ENCODE measurements around the gene STAG3.
"Not testable (repeated sequence)": the region's sequence is repeated elsewhere in the genome, so short reads cannot be mapped to it uniquely, and the experiment has no call there.

The STAG3 gene, protein sequence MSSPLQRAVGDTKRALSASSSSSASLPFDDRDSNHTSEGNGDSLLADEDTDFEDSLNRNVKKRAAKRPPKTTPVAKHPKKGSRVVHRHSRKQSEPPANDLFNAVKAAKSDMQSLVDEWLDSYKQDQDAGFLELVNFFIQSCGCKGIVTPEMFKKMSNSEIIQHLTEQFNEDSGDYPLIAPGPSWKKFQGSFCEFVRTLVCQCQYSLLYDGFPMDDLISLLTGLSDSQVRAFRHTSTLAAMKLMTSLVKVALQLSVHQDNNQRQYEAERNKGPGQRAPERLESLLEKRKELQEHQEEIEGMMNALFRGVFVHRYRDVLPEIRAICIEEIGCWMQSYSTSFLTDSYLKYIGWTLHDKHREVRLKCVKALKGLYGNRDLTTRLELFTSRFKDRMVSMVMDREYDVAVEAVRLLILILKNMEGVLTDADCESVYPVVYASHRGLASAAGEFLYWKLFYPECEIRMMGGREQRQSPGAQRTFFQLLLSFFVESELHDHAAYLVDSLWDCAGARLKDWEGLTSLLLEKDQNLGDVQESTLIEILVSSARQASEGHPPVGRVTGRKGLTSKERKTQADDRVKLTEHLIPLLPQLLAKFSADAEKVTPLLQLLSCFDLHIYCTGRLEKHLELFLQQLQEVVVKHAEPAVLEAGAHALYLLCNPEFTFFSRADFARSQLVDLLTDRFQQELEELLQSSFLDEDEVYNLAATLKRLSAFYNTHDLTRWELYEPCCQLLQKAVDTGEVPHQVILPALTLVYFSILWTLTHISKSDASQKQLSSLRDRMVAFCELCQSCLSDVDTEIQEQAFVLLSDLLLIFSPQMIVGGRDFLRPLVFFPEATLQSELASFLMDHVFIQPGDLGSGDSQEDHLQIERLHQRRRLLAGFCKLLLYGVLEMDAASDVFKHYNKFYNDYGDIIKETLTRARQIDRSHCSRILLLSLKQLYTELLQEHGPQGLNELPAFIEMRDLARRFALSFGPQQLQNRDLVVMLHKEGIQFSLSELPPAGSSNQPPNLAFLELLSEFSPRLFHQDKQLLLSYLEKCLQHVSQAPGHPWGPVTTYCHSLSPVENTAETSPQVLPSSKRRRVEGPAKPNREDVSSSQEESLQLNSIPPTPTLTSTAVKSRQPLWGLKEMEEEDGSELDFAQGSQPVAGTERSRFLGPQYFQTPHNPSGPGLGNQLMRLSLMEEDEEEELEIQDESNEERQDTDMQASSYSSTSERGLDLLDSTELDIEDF

DNA sequence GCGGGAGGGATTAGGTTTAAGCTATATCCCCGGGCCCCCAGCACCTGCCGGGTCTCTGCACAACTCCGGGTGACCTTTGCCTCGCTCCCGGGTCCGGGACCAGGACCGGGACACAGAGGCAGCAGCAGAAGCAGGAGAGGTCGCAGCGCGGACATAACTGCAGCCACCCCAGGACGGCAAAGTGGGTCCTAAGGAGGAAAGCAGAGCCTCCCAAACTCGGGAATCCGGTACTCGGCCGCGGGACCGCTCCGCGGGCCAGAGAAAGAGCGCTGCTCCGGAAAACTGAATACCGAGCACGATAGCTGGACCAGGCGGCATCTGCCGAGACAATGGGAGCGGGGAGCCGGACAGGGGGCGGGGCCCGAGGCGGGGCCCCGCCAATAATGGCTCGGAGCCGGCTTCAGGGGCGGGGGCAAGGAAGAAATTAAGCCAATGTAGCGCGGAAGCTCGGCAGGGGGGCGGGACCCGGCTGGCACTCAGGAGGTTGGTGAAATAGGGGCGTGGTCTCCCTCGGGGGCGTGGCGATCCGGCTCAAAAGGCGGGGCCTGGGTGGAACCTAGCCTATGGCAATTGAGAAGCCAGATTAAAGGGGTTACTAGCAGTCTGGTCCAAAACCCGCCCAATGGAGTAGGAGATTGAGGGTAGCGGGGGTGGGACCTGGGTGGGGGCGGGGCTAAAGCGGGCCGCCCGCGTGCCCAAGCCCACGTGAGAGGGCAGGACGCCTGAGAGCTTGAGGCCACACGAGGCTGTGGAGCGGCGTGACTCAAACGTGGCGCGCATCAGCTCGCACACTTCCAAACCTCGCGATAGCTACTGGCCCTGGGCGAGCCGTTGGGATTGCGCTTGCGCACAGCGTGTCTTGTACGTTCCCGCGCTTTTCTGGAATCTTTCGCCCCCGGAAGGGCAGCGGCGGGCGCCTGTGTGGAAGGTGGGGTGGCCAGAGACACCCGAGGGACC is at the start of gene STAG3, which contains the start of gene GPC2:
TSS of gene STAG3 (plus strand) at position 874 of the 957 bp plus-strand sequence. CDS start 2,639 bp downstream, outside the sequence.
TSS of gene GPC2 (minus strand) at position 337 of the 957 bp plus-strand sequence. CDS start at position 155, 182 bp downstream.
- peak; percentile 99 for DNase-seq (ENCODE audit: low spot score)

DNA sequence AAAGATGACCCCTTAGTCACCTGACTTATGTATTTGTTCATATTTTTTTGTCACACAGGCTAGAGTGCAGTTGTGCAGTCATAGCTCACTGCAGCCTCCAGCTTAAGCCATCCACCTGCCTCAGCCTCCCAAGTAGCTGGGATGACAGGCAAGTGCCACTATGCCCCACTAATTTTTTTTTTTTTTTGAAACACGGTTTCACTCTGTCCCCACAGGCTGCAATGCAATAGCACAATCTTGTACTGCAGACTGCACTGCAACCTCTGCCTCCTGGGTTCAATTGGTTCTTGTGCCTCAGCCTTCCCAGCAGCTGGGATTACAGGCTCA is 49.1 kb upstream of the STAG3 start:
- no peak for DNase-seq (ENCODE audit: low spot score)

DNA sequence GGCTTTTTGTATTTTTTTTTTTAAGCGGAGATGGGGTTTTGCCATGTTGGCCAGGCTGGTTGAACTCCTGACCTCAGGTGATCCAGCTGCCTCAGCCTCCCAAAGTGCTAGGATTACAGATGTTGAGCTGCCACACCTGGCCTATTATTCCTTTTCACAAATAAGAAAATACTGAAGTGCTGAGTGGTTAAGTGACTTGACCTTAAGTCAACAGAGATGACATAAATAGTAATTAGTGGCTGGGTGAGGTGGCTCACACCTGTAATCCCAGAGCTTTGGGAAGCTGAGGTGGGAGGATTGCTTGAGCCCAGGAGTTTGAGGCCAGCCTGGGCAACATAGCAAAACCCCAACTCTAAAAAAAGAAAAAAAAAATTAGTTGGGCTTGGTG is 47.5 kb upstream of the STAG3 start:
- DNase-seq (ENCODE audit: low spot score) = not testable (repeated sequence)

DNA sequence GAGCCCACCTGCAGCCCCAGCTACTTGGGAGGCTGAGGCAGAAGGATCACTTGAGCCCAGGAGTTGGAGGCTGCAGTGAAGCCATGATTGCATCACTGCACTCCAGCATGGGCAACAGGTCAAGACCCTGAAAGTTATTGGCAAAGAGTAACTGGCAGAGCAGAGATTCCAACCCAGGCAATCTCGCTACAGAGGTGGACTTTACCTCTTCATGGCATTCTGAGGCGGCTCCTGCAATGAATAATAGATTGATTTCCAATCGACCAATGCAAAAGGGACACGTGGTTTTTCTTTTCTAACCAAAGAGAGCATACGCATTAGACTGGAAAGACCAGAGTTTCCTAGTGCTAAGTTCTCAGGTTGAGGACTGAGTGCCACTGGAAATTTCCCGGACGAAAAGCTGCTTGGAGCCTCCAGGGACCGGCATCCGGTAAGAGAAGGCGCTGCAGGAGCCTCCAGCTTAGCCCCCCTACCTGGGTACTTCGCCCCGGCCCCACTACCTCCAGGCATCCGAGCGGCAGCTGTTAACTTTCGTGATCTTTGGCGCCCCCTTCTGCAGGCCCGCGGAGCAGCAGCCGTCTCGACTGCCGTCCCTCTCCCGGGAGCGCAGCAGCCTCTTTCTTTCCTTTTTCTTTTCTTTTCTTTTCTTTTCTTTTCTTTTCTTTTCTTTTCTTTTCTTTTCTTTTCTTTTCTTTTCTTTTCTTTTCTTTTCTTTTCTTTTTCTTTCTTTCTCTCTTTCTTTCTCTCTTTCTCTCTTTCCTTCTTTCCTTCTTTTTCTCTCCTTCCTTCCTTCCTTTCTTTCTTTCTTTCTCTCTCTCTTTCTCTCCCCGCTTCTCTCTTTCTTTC is 46.9 kb upstream of the STAG3 start:
- DNase-seq (ENCODE audit: low spot score) = peak; percentile 90

DNA sequence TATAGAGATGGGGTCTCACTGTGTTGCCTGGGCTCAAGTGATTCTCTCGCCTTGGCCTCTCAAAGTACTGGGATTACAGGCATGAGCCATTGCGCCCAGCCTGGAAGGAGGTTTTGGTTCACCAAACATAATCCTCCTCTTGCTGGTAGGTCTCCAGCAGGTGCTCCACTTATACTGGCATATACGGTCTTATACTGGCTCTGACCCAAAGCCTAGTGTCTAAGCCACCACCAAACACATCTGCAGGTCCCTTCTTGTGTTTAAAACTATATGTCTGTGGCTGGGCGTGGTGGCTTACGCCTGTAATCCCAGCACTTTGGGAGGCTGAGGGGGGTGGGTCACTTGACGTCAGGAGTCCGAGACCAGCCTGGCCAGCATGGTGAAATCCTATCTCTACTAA is 45.6 kb upstream of the STAG3 start:
- DNase-seq (ENCODE audit: low spot score) = no peak

DNA sequence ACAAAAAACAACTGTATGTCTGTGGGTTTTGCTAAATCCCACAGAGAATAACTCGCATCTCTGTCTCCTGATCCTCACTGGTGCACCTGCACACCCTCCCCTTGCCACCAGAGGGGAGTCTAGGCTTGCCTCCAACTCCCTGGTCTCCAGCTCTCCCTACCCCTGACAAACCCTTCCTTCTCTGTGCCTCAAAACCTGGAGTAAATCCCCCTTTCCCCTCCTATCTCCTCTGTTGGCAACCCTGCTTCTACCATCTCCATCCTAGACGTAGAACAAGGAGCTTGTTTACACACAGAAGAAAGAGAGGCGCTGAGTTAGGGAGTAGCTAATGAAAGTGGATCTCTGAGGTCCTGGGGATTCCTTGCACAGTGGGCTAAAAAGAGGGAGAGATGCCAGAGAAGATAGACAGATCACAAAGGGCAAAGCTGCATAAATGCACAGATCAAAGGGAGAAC is 45.0 kb upstream of the STAG3 start:
- peak; percentile 77 for DNase-seq (ENCODE audit: low spot score)

DNA sequence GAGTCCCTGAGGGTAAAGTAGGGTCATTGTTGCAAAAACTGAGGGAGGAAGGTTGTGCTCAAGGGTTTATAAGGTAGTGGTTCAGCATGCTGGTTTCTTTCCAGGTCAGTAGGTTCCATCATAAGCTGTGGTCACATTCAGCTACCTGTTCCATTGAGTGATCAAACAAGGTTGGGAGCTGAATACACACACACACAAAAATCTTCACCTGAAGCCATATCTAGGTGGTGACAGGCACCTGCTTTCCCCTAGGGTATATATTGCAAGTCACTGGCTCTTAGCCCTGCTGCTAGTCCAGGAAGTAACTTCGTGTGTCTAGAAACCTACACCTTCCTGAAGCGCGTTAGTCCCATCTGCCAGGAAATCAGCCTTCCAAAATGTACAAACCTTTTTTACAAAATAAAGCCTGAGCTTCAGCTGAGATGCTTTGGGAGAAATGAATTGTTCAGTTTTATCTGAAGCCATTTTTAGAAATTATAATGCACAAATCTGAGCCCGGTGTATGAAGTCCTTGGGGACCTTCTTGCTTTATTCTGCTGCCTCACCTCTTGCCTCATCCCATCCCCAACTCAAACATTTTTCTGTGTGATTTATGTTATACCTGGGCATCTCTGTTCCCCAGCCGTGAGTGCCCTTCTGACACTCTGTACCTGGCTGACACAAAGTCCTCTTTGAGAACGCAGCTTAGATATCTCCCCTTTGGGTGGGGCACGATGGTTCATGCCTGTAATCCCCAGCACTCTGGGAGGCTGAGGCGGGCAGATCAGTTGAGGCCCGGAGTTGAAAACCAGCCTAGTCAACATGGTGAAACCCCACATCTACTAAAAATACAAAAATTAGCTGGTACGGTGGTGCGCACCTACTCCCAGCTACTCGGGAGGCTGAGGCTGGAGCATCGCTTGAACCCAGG is 39.6 kb upstream of the STAG3 start:
- no peak for DNase-seq (ENCODE audit: low spot score)

DNA sequence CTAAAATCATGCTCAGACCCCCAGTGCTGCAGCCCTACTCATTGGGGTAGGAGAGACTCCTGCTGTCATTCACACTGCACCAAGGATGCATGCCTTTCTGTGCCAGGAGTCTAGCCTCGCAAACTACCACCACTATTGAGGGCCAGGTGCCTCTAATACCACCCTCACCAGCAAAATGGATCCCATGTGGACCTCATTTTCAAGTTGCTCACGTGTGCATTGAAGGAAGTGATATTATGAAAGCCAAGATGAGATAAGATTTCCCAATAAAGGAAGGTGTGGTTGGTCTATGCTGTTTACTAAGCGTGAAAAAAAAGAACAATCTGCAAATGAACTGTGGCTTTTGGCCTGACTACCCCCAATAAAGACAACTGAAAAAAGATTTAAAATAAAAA is 36.2 kb upstream of the STAG3 start:
- no peak for DNase-seq (ENCODE audit: low spot score)

DNA sequence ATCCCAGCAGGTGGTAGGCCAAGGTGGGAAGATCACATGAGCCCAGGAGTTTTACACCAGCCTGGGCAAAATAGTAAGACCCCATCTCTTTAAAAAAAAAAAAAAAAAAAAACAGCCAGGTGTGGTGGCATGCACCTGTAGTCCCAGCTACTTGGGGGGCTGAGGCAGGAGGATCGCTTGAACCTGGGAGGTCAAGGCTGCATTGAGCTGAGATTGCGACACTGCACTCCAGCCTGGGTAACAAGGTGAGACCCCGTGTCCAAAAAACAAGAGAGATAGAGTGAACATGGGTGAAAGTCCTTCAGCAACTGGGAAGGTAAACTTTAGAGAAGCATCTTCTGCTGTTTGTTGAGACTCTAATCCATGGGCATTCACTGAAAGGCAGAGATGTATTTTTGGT is 35.3 kb upstream of the STAG3 start:
- no peak for DNase-seq (ENCODE audit: low spot score)

DNA sequence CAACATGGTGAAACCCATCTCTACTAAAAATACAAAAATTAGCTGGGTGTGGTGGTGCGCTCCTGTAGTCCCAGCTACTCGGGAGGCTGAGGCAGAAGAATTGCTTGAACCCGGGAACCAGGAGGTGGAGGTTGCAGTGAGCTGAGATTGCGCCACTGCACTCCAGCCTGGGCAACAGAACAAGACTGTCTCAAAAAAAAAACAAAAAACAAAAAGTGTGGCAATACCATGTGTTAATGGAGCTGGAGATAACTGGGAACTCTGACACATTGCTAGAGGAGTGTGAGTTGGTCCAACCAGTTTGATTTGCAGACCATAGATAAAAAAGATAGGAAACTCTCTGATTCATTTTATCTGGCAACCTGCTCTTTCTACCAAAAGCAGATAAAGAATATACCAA is 31.4 kb upstream of the STAG3 start:
- DNase-seq (ENCODE audit: low spot score) = not testable (repeated sequence)

DNA sequence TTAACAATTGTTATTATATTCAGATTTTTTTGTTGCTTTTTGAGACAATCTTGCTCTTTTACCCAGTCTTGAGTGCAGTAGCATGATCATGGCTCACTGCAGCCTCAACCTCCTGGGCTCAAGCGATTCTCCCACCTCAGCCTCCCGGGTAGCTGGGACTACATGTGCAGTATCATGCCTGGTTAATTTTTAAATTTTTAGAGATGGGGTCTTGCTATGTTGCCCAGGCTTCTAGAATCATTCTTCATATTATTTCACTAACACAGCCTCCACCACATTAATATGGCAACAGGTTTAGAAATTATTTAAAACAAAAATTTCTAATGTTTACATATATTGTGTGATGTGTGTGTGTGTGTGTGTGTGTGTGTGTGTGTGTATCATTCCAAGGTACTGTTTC is 30.4 kb upstream of the STAG3 start:
- no peak for DNase-seq (ENCODE audit: low spot score)

DNA sequence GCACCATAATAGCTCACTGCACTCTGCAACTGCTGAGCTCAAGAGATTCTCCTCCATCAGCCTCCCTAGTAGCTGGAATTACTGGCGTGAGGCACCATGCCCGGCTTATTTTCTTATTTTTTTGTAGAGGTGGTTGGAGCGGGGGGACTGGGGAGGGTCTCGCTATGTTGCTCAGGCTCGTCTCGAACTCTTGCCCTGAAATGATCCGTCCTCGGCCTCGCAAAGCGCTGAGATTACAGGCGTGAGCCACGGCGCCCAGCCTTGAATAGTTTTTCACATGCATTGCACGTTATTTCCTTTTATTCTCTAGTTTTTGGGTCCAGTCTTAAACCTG is 29.5 kb upstream of the STAG3 start:
- DNase-seq (ENCODE audit: low spot score) = no peak

DNA sequence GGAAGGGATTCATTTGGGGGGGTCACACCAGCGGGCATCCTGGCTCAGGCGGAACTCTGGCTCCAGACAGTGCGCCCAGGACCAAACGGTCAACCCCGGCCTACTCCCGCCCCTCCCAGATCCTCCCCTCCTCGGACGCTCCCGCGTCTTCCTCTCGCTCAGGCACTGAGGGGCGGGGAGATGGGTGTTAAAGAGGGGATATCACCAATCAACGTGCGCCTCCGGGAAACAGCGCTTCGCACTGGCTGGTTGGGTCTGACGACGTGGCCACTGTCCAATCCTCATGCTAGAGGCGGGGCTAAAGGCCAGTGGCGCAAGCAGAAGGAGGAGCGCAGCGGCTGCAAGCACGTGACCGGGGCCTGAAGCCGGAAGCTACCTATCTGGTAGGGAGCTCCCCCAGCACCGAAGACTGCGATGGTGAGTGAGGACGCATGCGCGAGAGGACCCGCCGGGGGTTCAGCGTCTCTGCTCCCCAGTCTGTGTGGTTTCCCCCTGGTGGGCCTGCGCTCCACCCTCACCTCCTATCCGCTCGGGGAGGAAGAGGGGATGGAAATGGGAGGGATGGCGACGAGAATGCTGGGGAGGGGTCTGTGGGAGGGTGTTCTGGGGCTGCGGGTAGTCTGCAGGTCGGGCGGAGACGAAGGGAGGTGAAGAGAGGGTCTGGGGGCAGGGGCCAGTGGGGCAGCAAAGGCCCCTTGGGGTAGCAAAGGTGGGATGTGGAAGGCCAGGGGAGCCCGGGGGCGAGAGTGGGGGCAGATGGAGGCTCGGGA is 29.0 kb upstream of the STAG3 start, which contains the start of gene LAMTOR4:
TSS of gene LAMTOR4 (plus strand) at position 360 of the 770 bp plus-strand sequence. CDS start at position 415, 55 bp downstream.
- peak; percentile 98 for DNase-seq (ENCODE audit: low spot score)

DNA sequence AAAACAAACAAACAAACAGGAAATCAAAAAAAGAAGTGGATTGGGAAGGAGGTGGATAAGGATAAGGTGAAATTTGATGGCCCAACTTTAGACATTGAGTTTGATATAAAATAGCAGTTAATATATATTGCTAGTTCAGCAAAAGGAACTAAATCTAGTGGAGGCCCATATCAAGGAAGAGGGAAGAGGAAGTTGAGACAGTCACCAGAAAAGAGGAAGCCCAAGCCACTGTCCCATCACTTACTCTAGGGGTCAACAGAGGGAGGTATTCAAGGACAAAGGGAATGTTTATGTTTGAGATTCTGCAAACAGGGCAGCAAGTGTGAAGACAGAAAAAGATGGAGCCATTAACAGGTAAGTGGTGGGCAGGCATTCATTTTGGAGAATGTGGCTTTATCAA is 25.3 kb upstream of the STAG3 start:
- DNase-seq (ENCODE audit: low spot score) = no peak

DNA sequence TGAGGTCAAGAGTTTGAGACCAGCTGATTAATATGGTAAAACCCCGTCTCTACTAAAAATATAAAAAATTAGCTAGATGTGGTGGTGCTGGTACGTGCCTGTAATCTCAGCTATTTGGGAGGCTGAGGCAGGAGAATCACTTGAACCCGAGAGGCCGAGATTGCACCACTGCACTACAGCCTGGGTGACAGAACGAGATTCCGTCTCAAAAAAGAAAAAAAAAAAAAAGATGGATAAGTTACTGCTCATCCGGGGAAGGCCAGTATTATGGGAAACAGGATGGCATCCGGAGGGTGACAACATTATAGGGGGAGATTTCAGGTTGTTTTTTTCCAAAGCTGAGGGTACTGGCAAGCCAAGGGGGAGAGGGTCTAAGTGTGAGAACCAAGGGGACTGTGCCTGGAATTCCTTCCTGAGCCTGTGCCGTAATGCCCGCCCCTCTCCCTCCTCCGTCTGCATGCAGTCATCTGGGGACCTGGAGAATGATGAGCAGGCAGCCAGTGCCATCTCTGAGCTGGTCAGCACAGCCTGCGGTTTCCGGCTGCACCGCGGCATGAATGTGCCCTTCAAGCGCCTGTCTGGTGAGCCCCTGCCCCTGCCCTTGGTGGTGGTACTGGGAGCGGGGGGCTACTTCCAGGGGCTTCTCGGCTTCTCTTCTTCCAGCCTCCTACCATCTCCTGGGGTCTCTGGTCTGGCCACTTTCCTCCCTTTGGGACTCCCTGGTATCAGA is 24.6 kb upstream of the STAG3 start:
- DNase-seq (ENCODE audit: low spot score) = no peak

DNA sequence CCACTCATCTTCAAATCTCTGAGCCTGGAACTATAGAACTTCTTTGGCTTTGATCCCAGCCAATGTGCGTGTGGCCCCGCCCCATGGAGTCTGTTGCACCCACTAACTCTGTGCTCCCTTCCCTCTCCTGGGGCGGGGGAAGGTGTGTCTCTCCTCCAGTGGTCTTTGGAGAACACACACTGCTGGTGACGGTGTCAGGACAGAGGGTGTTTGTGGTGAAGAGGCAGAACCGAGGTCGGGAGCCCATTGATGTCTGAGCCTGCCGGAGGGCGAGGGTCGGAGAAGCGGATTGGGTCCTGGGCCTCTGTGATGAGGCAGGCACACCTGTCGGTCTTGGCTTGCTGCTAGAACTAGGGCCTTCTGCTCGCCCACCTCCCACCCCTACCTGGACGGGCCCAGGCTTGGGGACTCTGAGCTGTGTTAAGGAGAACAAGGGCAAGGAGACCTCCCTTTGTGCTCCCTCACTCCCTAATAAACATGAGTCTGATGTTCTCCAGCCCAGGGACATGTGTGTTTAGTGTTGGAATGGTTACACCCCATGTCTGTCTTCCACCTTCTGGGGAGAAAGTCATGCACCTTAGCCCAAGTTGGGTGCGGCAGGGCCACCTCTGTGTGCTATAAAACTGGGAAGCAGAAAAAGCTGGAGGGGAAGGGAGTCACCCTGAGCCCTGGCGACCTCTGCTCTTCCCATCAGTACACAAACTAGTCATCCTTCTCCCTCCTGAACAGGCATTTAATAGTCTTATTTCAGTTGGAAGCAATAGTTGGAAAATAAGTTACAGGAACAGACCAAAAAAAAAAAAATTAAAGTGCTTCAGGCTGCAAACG is 23.8 kb upstream of the STAG3 start:
- DNase-seq (ENCODE audit: low spot score) = no peak
